ENCODE results near the gene TTC21B.

- no peak for TF ChIP-seq CTCF (IDR thresholded peaks at IDR 0.05)
- TF ChIP-seq EP300 (IDR thresholded peaks at IDR 0.05) = no peak
- TF ChIP-seq POLR2A (IDR thresholded peaks at IDR 0.05) = no peak
These were observed 62.2 kb downstream of the TTC21B start for GRCh38 chr2:165891345-165891744.
